ENCODE measurements around the gene AFG3L2.

AFG3L2 gene

GRCh38 chr18:12374401-12374800, 2.6 kb downstream of the AFG3L2 start:
- H3K4me1 ChIP-seq (ENCODE audit: control insufficient read depth in 1 of 2, insufficient read depth in 1 of 2, low read depth in 1 of 2, low read length in 1 of 2): peaks cover 15 to 17% of the 10 kb centered on the region in 2 experiments
- H3K27me3 ChIP-seq: no peaks in the 10 kb centered on the region
- H3K27ac ChIP-seq: no peak overlapping the region
- H3K36me3 ChIP-seq: no peaks in the 10 kb centered on the region
- no peak for TF ChIP-seq CTCF (IDR thresholded peaks at IDR 0.05)
- H3K9me3 ChIP-seq: no peaks in the 10 kb centered on the region
- H3K4me3 ChIP-seq (ENCODE audit: low read depth in 1 of 2, low read length in 1 of 2): no peak overlapping the region

- no peak for TF ChIP-seq CTCF (IDR thresholded peaks at IDR 0.05)
- peaks cover under 1% of the 10 kb centered on the region for H3K36me3 ChIP-seq
- no peaks in the 10 kb centered on the region for H3K27me3 ChIP-seq
- H3K4me3 ChIP-seq (ENCODE audit: low read depth in 1 of 2, low read length in 1 of 2): no peak overlapping the region
- no peak overlapping the region for H3K27ac ChIP-seq
- H3K9me3 ChIP-seq: no peaks in the 10 kb centered on the region
- peaks cover 15 to 17% of the 10 kb centered on the region in 2 experiments for H3K4me1 ChIP-seq (ENCODE audit: control insufficient read depth in 1 of 2, insufficient read depth in 1 of 2, low read depth in 1 of 2, low read length in 1 of 2)
Measured at GRCh38 chr18:12373771-12374116, 3.3 kb downstream of the AFG3L2 start.

GRCh38 chr18:12373116-12373770, 3.8 kb downstream of the AFG3L2 start:
- Histone ChIP-seq H3K9me3 (no peaks in the 10 kb centered on the region), H3K4me3 (ENCODE audit: low read depth in 1 of 2, low read length in 1 of 2) (no peak overlapping the region), H3K27me3 (no peaks in the 10 kb centered on the region), H3K4me1 (ENCODE audit: control insufficient read depth in 1 of 2, insufficient read depth in 1 of 2, low read depth in 1 of 2, low read length in 1 of 2) (peaks cover 15 to 17% of the 10 kb centered on the region in 2 experiments), H3K36me3 (peaks cover 6% of the 10 kb centered on the region), H3K27ac (no peak overlapping the region)
- no peak for TF ChIP-seq CTCF (IDR thresholded peaks at IDR 0.05)

- no peaks in the 10 kb centered on the region for H3K27me3 ChIP-seq
- no peak overlapping the region for H3K4me3 ChIP-seq (ENCODE audit: low read depth in 1 of 2, low read length in 1 of 2)
- peaks cover 10 to 12% of the 10 kb centered on the region in 2 experiments for H3K4me1 ChIP-seq (ENCODE audit: control insufficient read depth in 1 of 2, insufficient read depth in 1 of 2, low read depth in 1 of 2, low read length in 1 of 2)
- no peaks in the 10 kb centered on the region for H3K9me3 ChIP-seq
- no peak for TF ChIP-seq CTCF (IDR thresholded peaks at IDR 0.05)
- no peak overlapping the region for H3K27ac ChIP-seq
- H3K36me3 ChIP-seq: peaks cover 10% of the 10 kb centered on the region
Measured at GRCh38 chr18:12372406-12372805, 4.6 kb downstream of the AFG3L2 start.

GRCh38 chr18:12371590-12371989, 5.4 kb downstream of the AFG3L2 start:
- peaks cover 8 to 9% of the 10 kb centered on the region in 2 experiments for H3K4me1 ChIP-seq (ENCODE audit: control insufficient read depth in 1 of 2, insufficient read depth in 1 of 2, low read depth in 1 of 2, low read length in 1 of 2)
- H3K9me3 ChIP-seq: no peaks in the 10 kb centered on the region
- H3K36me3 ChIP-seq: peaks cover 18% of the 10 kb centered on the region
- H3K27me3 ChIP-seq: no peaks in the 10 kb centered on the region
- TF ChIP-seq CTCF (IDR thresholded peaks at IDR 0.05): no peak
- no peak overlapping the region for H3K27ac ChIP-seq
- H3K4me3 ChIP-seq (ENCODE audit: low read depth in 1 of 2, low read length in 1 of 2): no peak overlapping the region
